Vagina (tissue), 2 donors: Measurements from ENCODE around the gene GDF7.

ENCODE experiments used
- POLR2A ChIP-seq, 2 donors: fragments of 450-650 bp; IDR thresholded peaks; one replicate each; pipeline ENCODE4 v1.6.1; 2017; ENCODE audit warnings: antibody characterized with exemption in 2 of 2, mild to moderate bottlenecking in 2 of 2, moderate library complexity in 2 of 2
- TF ChIP-seq, protein P1 (sequence below), 3 experiments: fragments of 450-650 bp in 2 of 3; fragments of 200-600 bp in 1 of 3; sonication (generic) in 1 of 3; IDR thresholded peaks; one replicate each; pipeline ENCODE4 v1.5.1; 2017 to 2019; ENCODE audit warnings: antibody characterized with exemption in 3 of 3, mild to moderate bottlenecking in 2 of 3, moderate library complexity in 2 of 3

DNA sequence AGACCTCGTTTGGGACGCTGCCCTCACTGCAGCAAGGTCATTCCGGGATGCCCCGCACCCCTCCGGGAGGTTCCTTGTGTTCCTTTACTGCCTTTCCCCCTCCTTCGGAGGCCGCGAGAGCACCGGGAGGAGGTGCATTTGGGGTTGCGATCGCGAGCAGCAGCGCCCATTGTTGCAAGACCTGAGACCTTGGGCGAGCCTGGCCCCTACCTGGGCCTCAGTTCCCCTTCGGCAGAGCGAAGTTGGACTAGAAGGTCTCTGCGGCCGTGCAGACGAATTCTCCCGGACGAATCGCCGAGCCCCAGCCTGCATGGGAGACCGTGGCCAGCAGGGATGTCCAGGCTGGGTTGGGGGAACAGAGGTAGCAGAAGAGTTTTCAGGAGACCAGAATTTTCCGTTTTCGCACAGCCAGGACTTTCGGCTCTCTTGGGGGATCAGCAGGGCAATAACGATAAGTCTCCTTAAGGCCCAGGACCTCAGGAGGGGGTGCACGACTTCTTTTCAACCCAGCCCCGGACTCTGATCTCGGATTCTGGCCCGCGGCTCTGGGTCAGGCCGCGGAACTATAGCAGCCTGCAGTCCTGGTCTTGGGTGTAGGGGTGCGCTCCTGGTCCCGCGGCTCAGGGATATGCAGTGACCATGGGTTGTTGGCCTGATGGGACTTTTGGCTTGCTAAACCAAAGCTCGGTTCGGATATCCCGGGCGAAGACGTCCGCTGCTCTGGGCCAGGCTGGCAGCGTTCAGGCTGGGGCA lies 2.8 kb downstream of the GDF7 start:
- no peak for TF ChIP-seq POLR2A (IDR thresholded peaks at IDR 0.05)
- TF ChIP-seq, protein P1, sequence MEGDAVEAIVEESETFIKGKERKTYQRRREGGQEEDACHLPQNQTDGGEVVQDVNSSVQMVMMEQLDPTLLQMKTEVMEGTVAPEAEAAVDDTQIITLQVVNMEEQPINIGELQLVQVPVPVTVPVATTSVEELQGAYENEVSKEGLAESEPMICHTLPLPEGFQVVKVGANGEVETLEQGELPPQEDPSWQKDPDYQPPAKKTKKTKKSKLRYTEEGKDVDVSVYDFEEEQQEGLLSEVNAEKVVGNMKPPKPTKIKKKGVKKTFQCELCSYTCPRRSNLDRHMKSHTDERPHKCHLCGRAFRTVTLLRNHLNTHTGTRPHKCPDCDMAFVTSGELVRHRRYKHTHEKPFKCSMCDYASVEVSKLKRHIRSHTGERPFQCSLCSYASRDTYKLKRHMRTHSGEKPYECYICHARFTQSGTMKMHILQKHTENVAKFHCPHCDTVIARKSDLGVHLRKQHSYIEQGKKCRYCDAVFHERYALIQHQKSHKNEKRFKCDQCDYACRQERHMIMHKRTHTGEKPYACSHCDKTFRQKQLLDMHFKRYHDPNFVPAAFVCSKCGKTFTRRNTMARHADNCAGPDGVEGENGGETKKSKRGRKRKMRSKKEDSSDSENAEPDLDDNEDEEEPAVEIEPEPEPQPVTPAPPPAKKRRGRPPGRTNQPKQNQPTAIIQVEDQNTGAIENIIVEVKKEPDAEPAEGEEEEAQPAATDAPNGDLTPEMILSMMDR (IDR thresholded peaks at IDR 0.05), result no peak
